VCaP (cell line): ENCODE data around the gene LENG1.
A peak's percentile ranks its signal among the peaks of the same experiment; 100 is the strongest.

Source experiments
- H3K27ac ChIP-seq: fragments of 450-650 bp; 2 replicates; pipeline ENCODE4 v1.5.1; 2017
- CTCF ChIP-seq: fragments of 450-650 bp; conservative IDR thresholded peaks from 2 replicates; pipeline ENCODE4 v1.5.1; 2017; ENCODE audit warnings: mild to moderate bottlenecking, moderate library complexity

Gene LENG1

GRCh38 chr19:54158812-54159351 lies 639 bp downstream of the LENG1 start:
- TF ChIP-seq CTCF: no peak

GRCh38 chr19:54156953-54157352 lies 2.6 kb downstream of the LENG1 start:
- peak overlapping the region; percentile 27; the same call in 1 of the 2 replicates for H3K27ac ChIP-seq
- TF ChIP-seq CTCF: no peak

More at GRCh38 chr19:54158812-54159351, 639 bp downstream of the LENG1 start:
- peak overlapping the region; percentile 91 for H3K27ac ChIP-seq

- H3K27ac ChIP-seq: peak overlapping the region; percentile 27; the same call in 1 of the 2 replicates
- no peak for TF ChIP-seq CTCF
Measured at GRCh38 chr19:54156490-54156889, 3.0 kb downstream of the LENG1 start.

GRCh38 chr19:54155694-54156093 lies 3.8 kb downstream of the LENG1 start:
- no peak overlapping the region for H3K27ac ChIP-seq

GRCh38 chr19:54154603-54155345 lies 4.7 kb downstream of the LENG1 start:
- H3K27ac ChIP-seq: no peak overlapping the region

More at GRCh38 chr19:54155694-54156093, 3.8 kb downstream of the LENG1 start:
- no peak for TF ChIP-seq CTCF

GRCh38 chr19:54153731-54154326 lies 5.7 kb downstream of the LENG1 start:
- no peak for TF ChIP-seq CTCF
- no peak overlapping the region for H3K27ac ChIP-seq

More at GRCh38 chr19:54154603-54155345, 4.7 kb downstream of the LENG1 start:
- no peak for TF ChIP-seq CTCF

GRCh38 chr19:54152878-54153524 lies 6.5 kb downstream of the LENG1 start:
- no peak for TF ChIP-seq CTCF
- no peak overlapping the region for H3K27ac ChIP-seq
